NCI-H345 (cell line): ENCODE data around the gene MAP3K10.

Experiments used
- DNase-seq: peaks from one replicate; lab custom pipeline; 2025; lab: John Stamatoyannopoulos, UW

Gene MAP3K10

GRCh38 chr19:40233811-40234389 is 42.7 kb downstream of the MAP3K10 start:
- no peak for DNase-seq

GRCh38 chr19:40234429-40235237 is 43.4 kb downstream of the MAP3K10 start:
- no peak for DNase-seq

- DNase-seq: no peak
These were observed 44.2 kb downstream of the MAP3K10 start for GRCh38 chr19:40235238-40236025.

- no peak for DNase-seq
These were observed 44.8 kb downstream of the MAP3K10 start for GRCh38 chr19:40236026-40236355.

GRCh38 chr19:40236366-40236765 is 45.1 kb downstream of the MAP3K10 start:
- DNase-seq: no peak

- no peak for DNase-seq
These were observed 46.6 kb downstream of the MAP3K10 start for GRCh38 chr19:40237791-40238190.

GRCh38 chr19:40238775-40239174 is 47.5 kb downstream of the MAP3K10 start:
- DNase-seq: no peak

GRCh38 chr19:40239415-40240226 is 48.4 kb downstream of the MAP3K10 start:
- no peak for DNase-seq

GRCh38 chr19:40240332-40240731 is 49.1 kb downstream of the MAP3K10 start:
- DNase-seq: no peak

- DNase-seq: no peak
These were observed 50.0 kb downstream of the MAP3K10 start for GRCh38 chr19:40241125-40241808.

GRCh38 chr19:40241809-40242384 is 50.7 kb downstream of the MAP3K10 start:
- no peak for DNase-seq

GRCh38 chr19:40242480-40242879 is 51.3 kb downstream of the MAP3K10 start:
- no peak for DNase-seq

GRCh38 chr19:40243181-40243580 is 52.0 kb downstream of the MAP3K10 start:
- no peak for DNase-seq

- DNase-seq: no peak
These were observed 53.5 kb downstream of the MAP3K10 start for GRCh38 chr19:40244579-40245317.

- DNase-seq: no peak
These were observed 54.4 kb downstream of the MAP3K10 start for GRCh38 chr19:40245506-40246128.

- DNase-seq: no peak
These were observed 55.3 kb downstream of the MAP3K10 start for GRCh38 chr19:40246292-40247073.

- DNase-seq: no peak
These were observed 56.0 kb downstream of the MAP3K10 start for GRCh38 chr19:40247178-40247577.

- no peak for DNase-seq
These were observed 56.6 kb downstream of the MAP3K10 start for GRCh38 chr19:40247735-40248262.

GRCh38 chr19:40249201-40249600 is 58.0 kb downstream of the MAP3K10 start:
- DNase-seq: no peak
